Fibroblast of skin of left quadriceps (primary cell): ENCODE measurements around the gene CFAP46.
A peak's percentile ranks its signal among the peaks of the same experiment; 100 is the strongest.
"Not testable (repeated sequence)": the region's sequence is repeated elsewhere in the genome, so short reads cannot be mapped to it uniquely, and the experiment has no call there.

Experiments
- DNase-seq, 2 experiments: peaks; one replicate each; pipeline ENCODE4 v3.0.0-alpha.2; 2013; ENCODE audit warnings: low read depth in 2 of 2

CFAP46 gene

GRCh38 chr10:132979491-132980425 is 37.4 kb upstream of the CFAP46 start:
- DNase-seq: no peak

- no peak for DNase-seq
Observed at GRCh38 chr10:132978542-132978941, 36.2 kb upstream of the CFAP46 start.

GRCh38 chr10:132977807-132978206 is 35.4 kb upstream of the CFAP46 start:
- no peak for DNase-seq

GRCh38 chr10:132977076-132977475 is 34.7 kb upstream of the CFAP46 start:
- DNase-seq: no peak

- no peak for DNase-seq
Observed at GRCh38 chr10:132975831-132976682, 33.7 kb upstream of the CFAP46 start.

- peak in 1 of 2 experiments; percentile 15 for DNase-seq
Observed at GRCh38 chr10:132974886-132975830, 32.8 kb upstream of the CFAP46 start.

- DNase-seq: no peak
Observed at GRCh38 chr10:132974249-132974796, 32.0 kb upstream of the CFAP46 start.

- no peak for DNase-seq
Observed at GRCh38 chr10:132973903-132974241, 31.5 kb upstream of the CFAP46 start.

GRCh38 chr10:132972986-132973902 is 30.9 kb upstream of the CFAP46 start:
- no peak for DNase-seq

- DNase-seq: no peak
Observed at GRCh38 chr10:132972149-132972985, 30.0 kb upstream of the CFAP46 start.

- no peak for DNase-seq
Observed at GRCh38 chr10:132971448-132972148, 29.2 kb upstream of the CFAP46 start.

- no peak for DNase-seq
Observed at GRCh38 chr10:132970641-132971438, 28.5 kb upstream of the CFAP46 start.

- DNase-seq: no peak
Observed at GRCh38 chr10:132967540-132967939, 25.2 kb upstream of the CFAP46 start.

- no peak for DNase-seq
Observed at GRCh38 chr10:132965411-132966057, 23.2 kb upstream of the CFAP46 start.

GRCh38 chr10:132964707-132965410 is 22.5 kb upstream of the CFAP46 start:
- not testable (repeated sequence) for DNase-seq

GRCh38 chr10:132964231-132964630 is 21.9 kb upstream of the CFAP46 start:
- DNase-seq: no peak
